ENCODE data around the gene B3GNT7. TPM values are rescaled to one million over a fixed set of nuclear protein-coding genes. Genes with fewer than 3 reads are reported as not detected.

B3GNT7 gene
- total and polyA plus RNA-seq, 4 donors: 0.56 to 6.7 (median 3.8) TPM

DNA sequence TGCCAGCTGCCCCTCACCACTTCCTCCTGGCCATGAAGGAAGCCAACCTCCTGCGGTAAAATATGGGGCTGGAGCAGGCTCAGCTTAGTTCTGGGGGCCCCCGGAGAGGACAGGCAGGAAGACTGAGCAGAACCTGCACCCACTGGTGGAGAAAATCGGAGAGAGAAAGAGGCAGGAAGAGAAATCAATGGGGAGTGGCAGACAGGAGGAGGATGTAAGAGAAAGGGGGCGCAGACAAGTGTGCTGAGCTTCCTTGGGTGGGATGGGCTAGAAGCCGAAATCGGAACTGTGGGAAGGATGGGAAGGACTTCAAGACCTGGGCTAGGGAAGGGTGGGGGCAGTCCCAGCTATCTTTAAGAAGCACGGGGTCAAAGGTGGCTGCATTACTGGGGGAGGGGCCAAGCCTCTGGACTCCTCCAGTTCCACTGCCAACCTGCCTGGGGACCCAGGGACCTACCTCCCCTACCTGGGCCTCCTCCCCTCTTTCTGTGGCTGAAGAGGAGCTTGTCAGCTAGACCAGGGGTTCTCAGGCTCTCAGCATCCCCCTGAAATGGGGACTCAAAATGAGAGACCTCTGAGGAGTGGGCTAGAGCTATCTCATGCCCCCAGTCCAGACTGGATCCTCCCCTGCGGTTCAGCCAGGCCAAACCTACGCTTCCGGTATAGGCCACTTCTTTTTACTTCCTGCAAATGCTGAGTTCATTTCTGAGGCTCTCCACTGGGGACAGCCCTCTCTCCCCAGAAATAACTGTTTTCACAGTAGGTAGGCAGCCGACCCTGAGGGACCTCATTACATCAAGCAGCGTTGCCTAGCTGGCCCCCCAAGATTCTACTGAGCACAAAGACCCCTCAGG, 33.6 kb upstream of the B3GNT7 start:
- Histone ChIP-seq H3K9me3 (ENCODE audit: control insufficient read depth, low read length) (no peaks in the 10 kb centered on the region), H3K4me3 (ENCODE audit: low read length in 2 of 2) (no peak overlapping the region), H3K4me1 (ENCODE audit: control insufficient read depth in 1 of 2, insufficient read depth in 2 of 2, low read length in 2 of 2) (no peaks in the 10 kb centered on the region), H3K27ac (ENCODE audit: low read depth in 1 of 2, low read length in 2 of 2) (no peak overlapping the region), H3K27me3 (ENCODE audit: control insufficient read depth in 1 of 2, insufficient read depth in 2 of 2, low read length in 1 of 2) (no peaks in the 10 kb centered on the region), H3K36me3 (ENCODE audit: control insufficient read depth in 1 of 2, insufficient read depth in 2 of 2, low read length in 1 of 2) (peaks cover 0 to 4% of the 10 kb centered on the region in 2 donors)
- intact Hi-C loops (cut with DNase I): no loop called here
- ATAC-seq (ENCODE audit: low FRiP score) (no peak), DNase-seq (peak in 1 of 2 donors; percentile 54)
- 88 to 91% methylated on average over 12 of the region's 12 CpGs for WGBS, 2 donors

DNA sequence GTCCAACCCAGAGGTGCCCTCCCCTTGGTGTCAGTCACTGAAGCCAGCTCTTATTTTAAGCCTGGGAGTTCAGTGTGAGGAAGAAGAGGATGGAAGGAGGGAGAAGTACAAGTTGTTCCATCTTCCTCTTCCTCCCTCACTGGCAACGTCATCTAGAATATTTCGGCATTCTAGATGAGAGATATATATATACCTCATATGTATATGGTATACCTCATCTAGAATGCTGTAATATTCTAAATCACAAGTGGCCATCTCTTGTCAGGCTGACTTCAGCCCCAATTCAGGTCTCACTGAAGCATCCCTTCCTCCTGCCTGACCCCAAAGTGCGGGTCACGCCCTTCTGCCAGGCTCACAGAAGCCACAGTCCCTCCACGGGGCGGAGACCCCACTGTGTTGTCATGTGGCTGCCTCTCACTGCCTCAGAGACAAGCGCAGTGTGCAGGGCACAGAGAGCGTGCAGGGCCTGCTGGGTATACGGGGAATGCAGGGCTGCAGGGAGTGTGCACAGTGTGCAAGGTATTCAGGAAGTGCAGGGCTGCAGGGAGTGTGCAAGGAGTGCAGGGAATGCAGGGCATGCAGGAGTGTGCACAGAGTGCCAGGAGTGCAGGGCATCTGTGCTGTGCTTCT, 32.8 kb upstream of the B3GNT7 start:
- intact Hi-C loops (cut with DNase I): no loop called here
- peak in 1 of 2 donors; percentile 59 for DNase-seq
- H3K27ac ChIP-seq (ENCODE audit: low read depth in 1 of 2, low read length in 2 of 2): no peak overlapping the region
- no peaks in the 10 kb centered on the region for H3K9me3 ChIP-seq (ENCODE audit: control insufficient read depth, low read length)
- H3K4me1 ChIP-seq (ENCODE audit: control insufficient read depth in 1 of 2, insufficient read depth in 2 of 2, low read length in 2 of 2): no peaks in the 10 kb centered on the region
- peaks cover 0 to 4% of the 10 kb centered on the region in 2 donors for H3K36me3 ChIP-seq (ENCODE audit: control insufficient read depth in 1 of 2, insufficient read depth in 2 of 2, low read length in 1 of 2)
- ATAC-seq (ENCODE audit: low FRiP score): no peak
- 89 to 91% methylated on average over 9 of the region's 9 CpGs for WGBS, 2 donors
- H3K4me3 ChIP-seq (ENCODE audit: low read length in 2 of 2): no peak overlapping the region
- H3K27me3 ChIP-seq (ENCODE audit: control insufficient read depth in 1 of 2, insufficient read depth in 2 of 2, low read length in 1 of 2): no peaks in the 10 kb centered on the region

DNA sequence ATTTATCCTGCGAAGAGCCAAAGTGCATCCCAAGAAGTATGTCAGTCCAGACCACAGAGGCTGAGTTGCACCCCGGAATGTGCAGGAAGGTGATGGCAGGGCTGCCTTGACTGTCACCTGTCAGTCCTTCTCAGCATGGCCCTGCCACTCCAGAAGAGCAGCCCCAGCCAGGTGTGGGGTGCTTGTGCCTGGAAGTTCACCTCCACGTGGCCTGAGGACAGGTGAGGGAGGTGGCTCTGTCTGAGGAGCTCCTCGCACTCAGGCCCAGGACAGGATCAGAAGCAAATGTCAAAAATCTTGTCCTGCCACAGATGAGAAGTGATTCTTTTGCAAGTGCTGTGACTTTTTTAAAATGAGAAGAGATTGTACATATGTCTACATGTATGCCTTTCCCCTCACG, 31.4 kb upstream of the B3GNT7 start:
- ATAC-seq (ENCODE audit: low FRiP score) (no peak), DNase-seq (peak in 1 of 2 donors; percentile 46)
- H3K36me3 ChIP-seq (ENCODE audit: control insufficient read depth in 1 of 2, insufficient read depth in 2 of 2, low read length in 1 of 2): peaks cover 0 to 4% of the 10 kb centered on the region in 2 donors
- no peak overlapping the region for H3K27ac ChIP-seq (ENCODE audit: low read depth in 1 of 2, low read length in 2 of 2)
- no peaks in the 10 kb centered on the region for H3K4me1 ChIP-seq (ENCODE audit: control insufficient read depth in 1 of 2, insufficient read depth in 2 of 2, low read length in 2 of 2)
- no peaks in the 10 kb centered on the region for H3K9me3 ChIP-seq (ENCODE audit: control insufficient read depth, low read length)
- intact Hi-C loops (cut with DNase I): no loop called here
- H3K4me3 ChIP-seq (ENCODE audit: low read length in 2 of 2): no peak overlapping the region
- no peaks in the 10 kb centered on the region for H3K27me3 ChIP-seq (ENCODE audit: control insufficient read depth in 1 of 2, insufficient read depth in 2 of 2, low read length in 1 of 2)
- WGBS, 2 donors: 91 to 96% methylated on average over 5 of the region's 5 CpGs

DNA sequence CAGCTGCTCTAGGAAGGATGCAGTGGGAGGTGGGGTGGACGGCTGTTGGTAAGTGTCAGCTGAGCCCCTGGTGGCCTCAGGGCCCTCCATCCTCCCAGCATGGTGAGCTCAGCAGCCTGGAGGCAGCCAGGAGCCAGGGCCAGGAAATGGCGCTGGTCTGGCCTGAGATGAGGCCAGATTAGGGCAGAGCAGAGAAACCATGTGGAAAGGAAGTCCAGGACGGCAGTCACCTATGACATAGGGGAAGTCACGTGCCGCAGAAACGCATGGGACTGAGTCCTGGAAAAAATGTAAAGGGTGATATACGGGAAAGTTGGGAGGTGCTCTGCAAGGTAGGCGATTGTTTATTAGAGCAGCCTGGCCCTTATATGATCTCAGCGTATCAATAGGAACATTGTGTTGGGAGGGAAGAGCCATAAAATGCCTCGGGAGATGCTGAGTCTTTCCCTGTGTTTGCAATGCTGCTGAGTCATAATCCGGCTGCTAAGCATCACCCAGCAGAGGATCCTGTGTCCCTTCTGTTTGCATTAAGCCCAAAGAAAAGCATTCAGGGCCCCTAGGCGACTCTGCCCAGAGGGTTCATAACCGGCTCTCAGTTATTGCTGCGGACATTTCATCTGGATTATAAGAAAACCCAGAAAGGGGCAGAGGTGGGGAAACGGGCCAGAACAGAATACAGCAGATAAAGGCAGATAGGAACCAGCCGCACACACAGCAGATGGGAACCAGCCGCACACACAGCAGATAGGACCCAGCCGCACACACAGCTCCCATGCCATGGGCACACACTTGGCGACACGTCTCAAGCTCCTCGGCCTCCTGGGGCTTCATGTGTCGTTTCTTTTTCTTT, 30.3 kb upstream of the B3GNT7 start:
- DNase-seq: peak in 1 of 2 donors; percentile 44
- Histone ChIP-seq H3K36me3 (ENCODE audit: control insufficient read depth in 1 of 2, insufficient read depth in 2 of 2, low read length in 1 of 2) (peaks cover 0 to 4% of the 10 kb centered on the region in 2 donors), H3K27ac (ENCODE audit: low read depth in 1 of 2, low read length in 2 of 2) (no peak overlapping the region), H3K4me1 (ENCODE audit: control insufficient read depth in 1 of 2, insufficient read depth in 2 of 2, low read length in 2 of 2) (no peaks in the 10 kb centered on the region), H3K9me3 (ENCODE audit: control insufficient read depth, low read length) (no peaks in the 10 kb centered on the region), H3K4me3 (ENCODE audit: low read length in 2 of 2) (no peak overlapping the region), H3K27me3 (ENCODE audit: control insufficient read depth in 1 of 2, insufficient read depth in 2 of 2, low read length in 1 of 2) (no peaks in the 10 kb centered on the region)
- peak; percentile 39 for ATAC-seq (ENCODE audit: low FRiP score)
- WGBS, 2 donors: 49 to 50% methylated on average over 22 of the region's 22 CpGs
- intact Hi-C loops (cut with DNase I): no loop called here

DNA sequence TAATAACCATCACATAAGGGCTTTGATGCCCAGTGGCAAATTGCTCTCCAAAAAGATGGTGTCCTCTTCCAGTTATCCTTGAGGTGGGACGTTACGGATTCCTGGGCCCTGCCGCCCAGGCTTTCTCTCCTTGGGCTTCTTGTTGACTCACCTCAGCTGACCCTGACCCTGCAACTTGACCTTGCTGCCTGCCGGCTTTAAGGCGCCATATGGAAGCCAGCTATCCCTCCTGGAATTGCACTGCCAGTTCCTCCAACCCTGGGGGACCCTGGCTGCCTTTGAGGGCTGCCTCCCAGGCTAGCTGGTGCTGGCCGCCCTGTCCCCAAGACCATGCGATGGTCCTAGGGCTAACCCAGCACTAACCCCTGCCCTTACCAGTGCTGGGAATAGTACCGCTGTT, 28.3 kb upstream of the B3GNT7 start:
- Histone ChIP-seq H3K36me3 (ENCODE audit: control insufficient read depth in 1 of 2, insufficient read depth in 2 of 2, low read length in 1 of 2) (peaks cover 0 to 4% of the 10 kb centered on the region in 2 donors), H3K27ac (ENCODE audit: low read depth in 1 of 2, low read length in 2 of 2) (no peak overlapping the region), H3K4me3 (ENCODE audit: low read length in 2 of 2) (no peak overlapping the region), H3K4me1 (ENCODE audit: control insufficient read depth in 1 of 2, insufficient read depth in 2 of 2, low read length in 2 of 2) (no peaks in the 10 kb centered on the region), H3K27me3 (ENCODE audit: control insufficient read depth in 1 of 2, insufficient read depth in 2 of 2, low read length in 1 of 2) (no peaks in the 10 kb centered on the region), H3K9me3 (ENCODE audit: control insufficient read depth, low read length) (no peaks in the 10 kb centered on the region)
- intact Hi-C loops (cut with DNase I): no loop called here
- WGBS, 2 donors: 98% methylated on average over 8 of the region's 8 CpGs
- DNase-seq (no peak), ATAC-seq (ENCODE audit: low FRiP score) (no peak)

DNA sequence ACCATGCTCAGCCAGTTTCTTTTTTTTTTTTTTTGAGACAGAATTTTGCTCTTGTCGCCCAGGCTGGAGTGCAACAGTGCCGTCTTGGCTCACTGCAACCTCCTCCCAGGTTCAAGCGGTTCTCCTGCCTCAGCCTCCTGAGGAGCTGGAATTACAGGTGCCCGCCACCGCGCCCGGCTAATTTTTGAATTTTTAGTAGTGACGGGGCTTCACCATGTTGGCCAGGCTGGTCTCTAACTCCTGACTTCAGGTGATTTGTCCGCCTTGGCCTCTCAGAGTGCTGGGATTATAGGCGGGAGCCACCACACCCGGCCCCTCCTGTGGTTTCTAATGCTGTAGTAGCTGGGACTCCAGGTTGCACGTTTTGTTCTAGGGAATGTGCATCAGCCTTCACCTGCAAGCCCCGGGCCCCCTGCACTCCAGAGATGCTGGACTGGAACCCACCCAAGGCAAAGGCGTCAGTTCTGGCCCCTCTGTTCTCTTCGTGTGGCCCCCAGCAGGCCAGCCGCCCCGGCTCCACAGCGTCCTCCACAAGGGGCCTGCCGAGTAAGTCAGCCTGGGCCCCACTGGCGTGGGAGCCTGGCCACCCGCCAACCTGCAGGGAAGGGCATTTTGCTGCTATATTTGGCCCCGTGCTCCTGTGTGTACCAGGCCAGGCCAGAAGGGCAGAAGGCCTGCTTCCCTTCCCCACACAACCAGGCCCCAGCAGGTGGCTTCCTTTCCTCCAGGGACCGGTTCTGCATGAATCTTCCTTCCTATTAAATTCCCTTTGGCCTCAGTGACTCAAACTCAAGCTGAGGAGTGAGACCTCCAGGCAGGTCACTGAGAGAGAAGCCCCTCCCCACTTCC, 25.7 kb upstream of the B3GNT7 start:
- no peaks in the 10 kb centered on the region for H3K36me3 ChIP-seq (ENCODE audit: control insufficient read depth in 1 of 2, insufficient read depth in 2 of 2, low read length in 1 of 2)
- no peaks in the 10 kb centered on the region for H3K27me3 ChIP-seq (ENCODE audit: control insufficient read depth in 1 of 2, insufficient read depth in 2 of 2, low read length in 1 of 2)
- H3K9me3 ChIP-seq (ENCODE audit: control insufficient read depth, low read length): no peaks in the 10 kb centered on the region
- 63 to 65% methylated on average over 23 of the region's 23 CpGs for whole genome bisulfite sequencing, 2 donors
- ATAC-seq (ENCODE audit: low FRiP score) (no peak), DNase-seq (peak in 1 of 2 donors; percentile 73)
- H3K4me3 ChIP-seq (ENCODE audit: low read length in 2 of 2): no peak overlapping the region
- no peak overlapping the region for H3K27ac ChIP-seq (ENCODE audit: low read depth in 1 of 2, low read length in 2 of 2)
- intact Hi-C loops (cut with DNase I): no loop called here
- H3K4me1 ChIP-seq (ENCODE audit: control insufficient read depth in 1 of 2, insufficient read depth in 2 of 2, low read length in 2 of 2): no peaks in the 10 kb centered on the region

DNA sequence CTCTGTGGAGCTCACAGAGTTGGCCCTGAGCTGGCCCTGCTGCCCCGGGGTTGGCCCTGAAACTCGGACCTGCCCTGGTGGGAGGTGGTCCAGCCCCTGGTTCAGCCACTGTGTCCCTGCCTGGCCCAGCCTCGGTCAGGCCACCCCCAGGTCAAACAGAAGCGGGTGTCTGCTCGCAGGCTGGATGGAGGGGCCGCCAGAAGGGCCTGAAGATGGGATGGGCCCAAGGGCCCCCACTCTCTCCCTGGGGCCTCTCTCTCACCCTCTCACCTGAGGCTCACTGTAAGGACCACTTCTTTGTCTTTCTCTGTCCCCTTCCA, 25.1 kb upstream of the B3GNT7 start:
- DNase-seq (peak in 1 of 2 donors; percentile 57), ATAC-seq (ENCODE audit: low FRiP score) (no peak)
- Histone ChIP-seq H3K36me3 (ENCODE audit: control insufficient read depth in 1 of 2, insufficient read depth in 2 of 2, low read length in 1 of 2) (no peaks in the 10 kb centered on the region), H3K27ac (ENCODE audit: low read depth in 1 of 2, low read length in 2 of 2) (no peak overlapping the region), H3K4me3 (ENCODE audit: low read length in 2 of 2) (no peak overlapping the region), H3K27me3 (ENCODE audit: control insufficient read depth in 1 of 2, insufficient read depth in 2 of 2, low read length in 1 of 2) (no peaks in the 10 kb centered on the region), H3K4me1 (ENCODE audit: control insufficient read depth in 1 of 2, insufficient read depth in 2 of 2, low read length in 2 of 2) (no peaks in the 10 kb centered on the region), H3K9me3 (ENCODE audit: control insufficient read depth, low read length) (no peaks in the 10 kb centered on the region)
- 83 to 89% methylated on average over 6 of the region's 6 CpGs for WGBS, 2 donors
- intact Hi-C loops (cut with DNase I): no loop called here

All from aorta (tissue), 5 donors.